ENCODE data around the gene RPS6KA3. TPM values are rescaled to one million over a fixed set of nuclear protein-coding genes. Genes with fewer than 3 reads are reported as not detected.

The RPS6KA3 gene
- total and polyA plus RNA-seq, 9 of the 15 experiments (the other 6 are each of a cell fraction or from before 2014, with no cell fraction given), result 10.9 to 61.9 (median 37.4) TPM

DNA sequence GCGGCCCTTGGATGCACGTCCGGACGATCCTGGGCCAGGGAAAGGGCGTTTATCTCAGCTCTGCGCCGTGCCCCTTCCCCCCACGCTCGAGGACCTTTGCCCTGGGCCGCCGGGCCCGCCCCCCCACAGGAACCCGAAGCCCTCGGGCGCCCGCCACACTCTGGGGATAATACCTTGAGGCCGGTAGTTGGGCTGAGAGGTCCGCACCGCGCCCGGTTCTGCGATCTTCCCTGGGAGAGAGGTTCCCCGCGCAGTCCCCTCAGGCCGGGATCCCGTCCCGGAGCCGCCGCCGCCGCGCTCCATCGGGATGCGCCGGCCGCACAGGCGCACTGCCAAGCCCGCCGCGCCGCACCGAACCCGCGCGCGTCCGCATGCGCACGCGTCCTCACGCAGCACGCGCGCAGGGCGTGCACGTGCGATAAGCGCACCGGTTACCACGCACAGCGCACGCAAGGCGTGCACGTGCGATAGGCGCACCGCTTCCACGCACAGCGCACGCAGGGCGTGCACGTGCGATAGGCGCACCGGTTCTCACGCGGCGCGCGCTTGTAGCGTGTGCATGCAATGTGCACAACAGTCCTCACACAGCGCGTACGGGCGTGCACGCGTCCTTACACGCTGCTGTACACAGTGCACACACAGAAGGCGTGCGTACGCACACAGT lies 150.0 kb downstream of the RPS6KA3 start, which contains the start of gene MAP7D2 (continued):
- no peak for TF ChIP-seq ELF4 (CRISPR knock-in tag; IDR thresholded peaks at IDR 0.05)
- TF ChIP-seq CBFB (CRISPR knock-in tag; IDR thresholded peaks at IDR 0.05), result no peak
- TF ChIP-seq SP2 (IDR thresholded peaks at IDR 0.05; ENCODE audit: extremely low read depth, low read depth, low read length, poor library complexity, severe bottlenecking), result no peak
- TF ChIP-seq NR2F6 (CRISPR knock-in tag; IDR thresholded peaks at IDR 0.05), result no peak
- no peak for TF ChIP-seq CHD7 (IDR thresholded peaks at IDR 0.05; ENCODE audit: low read depth, low read length)
- no peak for TF ChIP-seq ZKSCAN3 (CRISPR knock-in tag; IDR thresholded peaks at IDR 0.05)
- no peak for TF ChIP-seq CC2D1A (IDR thresholded peaks at IDR 0.05)
- no peak for TF ChIP-seq SOX6 (IDR thresholded peaks at IDR 0.05)
- no peak for TF ChIP-seq ZFPM2 (CRISPR knock-in tag; IDR thresholded peaks at IDR 0.05)
- no peak for TF ChIP-seq DMBX1 (CRISPR knock-in tag; IDR thresholded peaks at IDR 0.05; ENCODE audit: borderline replicate concordance)
- no peak for TF ChIP-seq ZNF445 (CRISPR knock-in tag; IDR thresholded peaks at IDR 0.05; ENCODE audit: low read depth)
